ENCODE data around the gene HTRA3.

DNA sequence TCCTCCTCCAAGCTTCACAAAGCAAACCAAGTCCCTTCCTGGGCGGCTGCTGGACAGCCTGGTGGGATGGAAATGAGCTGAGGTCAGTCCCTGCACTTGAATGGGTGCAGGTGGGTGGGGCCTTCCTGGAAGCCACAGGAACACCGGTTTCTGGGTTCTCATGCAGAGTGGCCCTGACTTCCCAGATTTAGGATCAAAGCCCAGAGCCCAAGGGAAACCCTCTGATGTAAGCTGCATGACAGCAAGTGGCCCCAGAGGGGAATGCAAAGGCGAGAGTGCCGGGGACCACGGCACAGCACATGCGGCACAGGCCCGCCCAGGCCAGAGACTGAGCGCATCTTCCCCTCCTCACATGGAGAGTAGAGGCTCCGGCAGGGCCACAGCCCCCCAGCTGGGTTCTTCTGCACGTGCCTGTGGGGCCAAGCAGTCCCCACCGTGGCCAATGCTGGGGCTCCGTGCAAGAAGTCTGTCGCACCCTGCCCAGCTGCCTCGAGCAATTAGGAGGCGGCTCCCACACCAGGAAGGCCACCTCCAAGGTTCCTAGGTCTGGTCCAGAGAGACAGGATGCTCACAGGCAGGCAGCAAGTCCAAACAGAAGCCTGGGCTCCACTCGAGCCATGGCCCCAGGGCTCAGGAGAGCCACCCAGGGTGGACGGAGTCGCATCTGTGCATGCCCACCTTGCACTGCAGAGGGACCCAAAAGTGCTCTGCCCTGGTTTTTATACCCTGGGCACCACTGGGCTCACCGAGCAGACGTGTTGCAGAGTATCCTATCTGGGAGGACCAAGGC lies 83.0 kb downstream of the HTRA3 start:
- no peak for TF ChIP-seq POLR2A (IDR thresholded peaks at IDR 0.05)
- TF ChIP-seq, protein P1, sequence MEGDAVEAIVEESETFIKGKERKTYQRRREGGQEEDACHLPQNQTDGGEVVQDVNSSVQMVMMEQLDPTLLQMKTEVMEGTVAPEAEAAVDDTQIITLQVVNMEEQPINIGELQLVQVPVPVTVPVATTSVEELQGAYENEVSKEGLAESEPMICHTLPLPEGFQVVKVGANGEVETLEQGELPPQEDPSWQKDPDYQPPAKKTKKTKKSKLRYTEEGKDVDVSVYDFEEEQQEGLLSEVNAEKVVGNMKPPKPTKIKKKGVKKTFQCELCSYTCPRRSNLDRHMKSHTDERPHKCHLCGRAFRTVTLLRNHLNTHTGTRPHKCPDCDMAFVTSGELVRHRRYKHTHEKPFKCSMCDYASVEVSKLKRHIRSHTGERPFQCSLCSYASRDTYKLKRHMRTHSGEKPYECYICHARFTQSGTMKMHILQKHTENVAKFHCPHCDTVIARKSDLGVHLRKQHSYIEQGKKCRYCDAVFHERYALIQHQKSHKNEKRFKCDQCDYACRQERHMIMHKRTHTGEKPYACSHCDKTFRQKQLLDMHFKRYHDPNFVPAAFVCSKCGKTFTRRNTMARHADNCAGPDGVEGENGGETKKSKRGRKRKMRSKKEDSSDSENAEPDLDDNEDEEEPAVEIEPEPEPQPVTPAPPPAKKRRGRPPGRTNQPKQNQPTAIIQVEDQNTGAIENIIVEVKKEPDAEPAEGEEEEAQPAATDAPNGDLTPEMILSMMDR (IDR thresholded peaks at IDR 0.05 in 8 of 11, conservative IDR thresholded peaks at IDR 0.05 in 3 of 11): no peak
